Panc1 (cell line): ENCODE measurements around the gene MAP7. TPM values are rescaled to one million over a fixed set of nuclear protein-coding genes. Genes with fewer than 3 reads are reported as not detected.
"Not testable (repeated sequence)": the region's sequence is repeated elsewhere in the genome, so short reads cannot be mapped to it uniquely, and the experiment has no call there.

Source experiments
- ATAC-seq: fragments of 200-7000 bp; cut with Tn5 transposase; 2 replicates; pipeline ENCODE4 v1.9.1; 2020; ENCODE audit warnings: mild to moderate bottlenecking, moderate library complexity
- BruUV-seq: library from RNA; stranded (reverse); fragments of 400-500 nt; replicated peaks from 2 replicates; lab custom pipeline; 2021; lab: Mats Ljungman, UMichigan
- CTCF ChIA-PET: fragments of 300-600 bp; sonication (Branson Sonifier 250); formaldehyde crosslinking; loops from one replicate; lab custom pipeline; 2022; ENCODE audit warnings: antibody characterized with exemption; lab: Charles Lee
- POLR2A ChIA-PET: fragments of 300-600 bp; sonication (Branson Sonifier 250); formaldehyde crosslinking; loops from one replicate; lab custom pipeline; 2022; ENCODE audit warnings: antibody characterized with exemption; lab: Charles Lee
- DNase-seq: peaks from one replicate; pipeline ENCODE4 v3.0.0-alpha.2; 2010; ENCODE audit warnings: low read depth, low spot score
- H3K27ac ChIP-seq: 2 replicates; pipeline ENCODE4 v1.5.1; 2011; ENCODE audit warnings: mild to moderate bottlenecking, low read length, inconsistent platforms
- H3K27me3 ChIP-seq: fragments of 200-500 bp; sonication (Bioruptor generic); 2 replicates; pipeline ENCODE4 v1.6.0; 2014; ENCODE audit warnings: low read length, inconsistent platforms; ENCODE audit not compliant: control insufficient read depth, insufficient read depth
- H3K36me3 ChIP-seq: fragments of 200-500 bp; sonication (Bioruptor generic); 2 replicates; pipeline ENCODE4 v1.5.1; 2014; ENCODE audit warnings: inconsistent platforms, mild to moderate bottlenecking, low read length, moderate library complexity; ENCODE audit not compliant: control insufficient read depth, insufficient read depth
- H3K4me1 ChIP-seq: 2 replicates; pipeline ENCODE4 v1.5.1; 2011; ENCODE audit warnings: inconsistent platforms, mild to moderate bottlenecking, low read length, moderate library complexity; ENCODE audit not compliant: control insufficient read depth, insufficient read depth
- H3K4me3 ChIP-seq, 2 experiments: 2 replicates each; pipeline ENCODE4 v1.5.1; 2011 to 2012; ENCODE audit warnings: low read depth in 2 of 2, low read length in 2 of 2, mild to moderate bottlenecking in 2 of 2, inconsistent platforms in 1 of 2, moderate library complexity in 1 of 2
- H3K9me3 ChIP-seq: fragments of 200-500 bp; sonication (Bioruptor generic); 2 replicates; pipeline ENCODE4 v1.5.1; 2014; ENCODE audit warnings: low read depth, mild to moderate bottlenecking, inconsistent platforms, low read length, moderate library complexity; ENCODE audit not compliant: control insufficient read depth, insufficient read depth
- CTCF ChIP-seq: fragments of 450-650 bp; IDR thresholded peaks from 2 replicates; pipeline ENCODE4 v1.5.1; 2017; ENCODE audit warnings: mild to moderate bottlenecking
- POLR2AphosphoS5 ChIP-seq: IDR thresholded peaks from 2 replicates; pipeline ENCODE4 v1.6.1; 2012; ENCODE audit warnings: mild to moderate bottlenecking, low read depth, low read length, moderate library complexity
- SIN3A ChIP-seq: IDR thresholded peaks from 2 replicates; pipeline ENCODE4 v1.6.1; 2012; ENCODE audit warnings: low read depth, mild to moderate bottlenecking, low read length, moderate library complexity, borderline replicate concordance; ENCODE audit not compliant: insufficient read depth
- TCF7L2 ChIP-seq: IDR thresholded peaks from 2 replicates; pipeline ENCODE4 v1.6.1; 2011; ENCODE audit warnings: mild to moderate bottlenecking, low read depth, low read length, inconsistent platforms
- in situ Hi-C: cut with HindIII; loops from 2 replicates; pipeline ENCODE4 v1.10.0; 2016; ENCODE audit warnings: low sequenced_read_pairs, low pct_unique_long_range_greater_than_20kb
- intact Hi-C: fragments of 100-400 bp; cut with micrococcal nuclease; formaldehyde crosslinking; loops from one replicate; pipeline ENCODE4 v1.10.0; 2022; ENCODE audit not compliant: unreplicated experiment
- total RNA-seq: library from RNA; stranded (reverse); gene quantifications from one replicate; pipeline ENCODE4 v1.2.1, GENCODE V29; 2021; ENCODE audit not compliant: unreplicated experiment
- TF ChIP-seq, protein P1 (sequence below), 2 experiments: IDR thresholded peaks; 2 replicates each; pipeline ENCODE4 v1.6.1; 2011 to 2012; ENCODE audit warnings: low read depth in 2 of 2, control low read depth in 1 of 2, low read length in 1 of 2, mild to moderate bottlenecking in 1 of 2, moderate library complexity in 1 of 2; ENCODE audit not compliant: insufficient read depth in 1 of 2

Gene MAP7
- total RNA-seq, 1 experiment from 2014 or later: 1.8 TPM

GRCh38 chr6:136435101-136435500 is 115.1 kb downstream of the MAP7 start:
- no peaks in the 10 kb centered on the region for H3K36me3 ChIP-seq
- DNase-seq: no peak
- TF ChIP-seq CTCF (no peak), TCF7L2 (no peak), POLR2AphosphoS5 (no peak), SIN3A (no peak)
- TF ChIP-seq, protein P1, sequence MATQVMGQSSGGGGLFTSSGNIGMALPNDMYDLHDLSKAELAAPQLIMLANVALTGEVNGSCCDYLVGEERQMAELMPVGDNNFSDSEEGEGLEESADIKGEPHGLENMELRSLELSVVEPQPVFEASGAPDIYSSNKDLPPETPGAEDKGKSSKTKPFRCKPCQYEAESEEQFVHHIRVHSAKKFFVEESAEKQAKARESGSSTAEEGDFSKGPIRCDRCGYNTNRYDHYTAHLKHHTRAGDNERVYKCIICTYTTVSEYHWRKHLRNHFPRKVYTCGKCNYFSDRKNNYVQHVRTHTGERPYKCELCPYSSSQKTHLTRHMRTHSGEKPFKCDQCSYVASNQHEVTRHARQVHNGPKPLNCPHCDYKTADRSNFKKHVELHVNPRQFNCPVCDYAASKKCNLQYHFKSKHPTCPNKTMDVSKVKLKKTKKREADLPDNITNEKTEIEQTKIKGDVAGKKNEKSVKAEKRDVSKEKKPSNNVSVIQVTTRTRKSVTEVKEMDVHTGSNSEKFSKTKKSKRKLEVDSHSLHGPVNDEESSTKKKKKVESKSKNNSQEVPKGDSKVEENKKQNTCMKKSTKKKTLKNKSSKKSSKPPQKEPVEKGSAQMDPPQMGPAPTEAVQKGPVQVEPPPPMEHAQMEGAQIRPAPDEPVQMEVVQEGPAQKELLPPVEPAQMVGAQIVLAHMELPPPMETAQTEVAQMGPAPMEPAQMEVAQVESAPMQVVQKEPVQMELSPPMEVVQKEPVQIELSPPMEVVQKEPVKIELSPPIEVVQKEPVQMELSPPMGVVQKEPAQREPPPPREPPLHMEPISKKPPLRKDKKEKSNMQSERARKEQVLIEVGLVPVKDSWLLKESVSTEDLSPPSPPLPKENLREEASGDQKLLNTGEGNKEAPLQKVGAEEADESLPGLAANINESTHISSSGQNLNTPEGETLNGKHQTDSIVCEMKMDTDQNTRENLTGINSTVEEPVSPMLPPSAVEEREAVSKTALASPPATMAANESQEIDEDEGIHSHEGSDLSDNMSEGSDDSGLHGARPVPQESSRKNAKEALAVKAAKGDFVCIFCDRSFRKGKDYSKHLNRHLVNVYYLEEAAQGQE (IDR thresholded peaks at IDR 0.05; ENCODE audit: insufficient read depth in 1 of 2, low read depth in 2 of 2, low read length in 1 of 2): no peak

GRCh38 chr6:136431306-136431705 is 118.9 kb downstream of the MAP7 start:
- H3K27me3 ChIP-seq, ATAC-seq, intact Hi-C loops, POLR2A ChIA-PET, DNase-seq, CTCF ChIA-PET, H3K4me3 ChIP-seq, in situ Hi-C loops, BruUV-seq, H3K36me3 ChIP-seq, H3K4me1 ChIP-seq, H3K27ac ChIP-seq, H3K9me3 ChIP-seq: not testable (repeated sequence)

More at GRCh38 chr6:136435101-136435500, 115.1 kb downstream of the MAP7 start:
- BruUV-seq: no TSS peak
- ATAC-seq: no peak
- Histone ChIP-seq H3K27ac (no peak overlapping the region), H3K4me1 (no peaks in the 10 kb centered on the region), H3K4me3 (no peak overlapping the region), H3K9me3 (no peaks in the 10 kb centered on the region), H3K27me3 (0 out of 2 replicates have a peak, but pooled peaks cover under 1% of the 10 kb centered on the region)
- intact Hi-C loops (no loop called here), in situ Hi-C loops (no loop called here)
- ChIA-PET POLR2A (no interaction called here), CTCF (interaction anchor here (0.6 kb wide), 1 partner anchor 1673 kb away, joined by 4 read pairs; no protein-coding TSS in a partner anchor)

DNA sequence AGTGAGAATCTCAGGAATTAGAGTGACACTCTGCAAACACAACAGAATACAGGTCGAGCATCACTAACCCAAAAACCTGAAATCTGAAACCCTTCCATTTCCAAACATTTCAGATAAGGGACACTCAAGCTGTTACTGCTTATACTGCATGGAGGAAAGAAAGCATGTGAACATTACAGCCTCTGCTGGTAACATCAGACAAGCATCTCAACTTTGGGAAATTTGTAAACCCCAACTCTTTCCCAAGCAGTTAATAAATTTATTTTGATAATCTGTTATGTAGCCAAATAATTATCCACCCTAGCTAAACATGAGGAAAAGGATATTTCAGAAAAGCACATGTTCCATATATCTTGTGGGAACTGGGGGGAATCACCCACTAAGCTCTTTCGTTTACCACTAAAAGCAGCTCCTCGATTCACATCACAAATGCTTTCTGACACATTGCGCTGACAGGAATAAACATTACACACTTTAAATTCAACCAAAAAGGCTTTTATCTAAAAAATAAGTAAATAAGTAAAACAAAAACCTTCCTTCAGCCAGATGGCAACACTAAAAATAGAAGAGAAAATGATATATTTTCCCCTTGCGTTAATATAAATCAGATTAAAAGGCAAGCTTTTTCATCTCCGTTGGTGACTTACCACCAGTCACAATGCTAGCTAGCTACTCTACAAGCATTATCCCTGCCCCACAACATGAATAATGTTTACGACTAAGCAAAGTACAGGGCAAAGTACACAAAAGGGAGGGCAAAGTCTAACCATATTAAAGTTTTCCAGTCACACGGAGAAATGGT is 120.8 kb downstream of the MAP7 start:
- POLR2A ChIA-PET: no interaction called here
- H3K36me3 ChIP-seq: no peaks in the 10 kb centered on the region
- TF ChIP-seq POLR2AphosphoS5 (no peak), CTCF (no peak), TCF7L2 (no peak), SIN3A (no peak)
- TF ChIP-seq, protein P1 (IDR thresholded peaks at IDR 0.05; ENCODE audit: insufficient read depth in 1 of 2, low read depth in 2 of 2, low read length in 1 of 2): no peak
- no peak overlapping the region for H3K4me3 ChIP-seq
- no peaks in the 10 kb centered on the region for H3K4me1 ChIP-seq
- no peak for ATAC-seq
- no TSS peak for BruUV-seq
- 0 out of 2 replicates have a peak, but pooled peaks cover 2% of the 10 kb centered on the region for H3K27me3 ChIP-seq
- CTCF ChIA-PET: interaction anchor here (0.6 kb wide), 1 partner anchor 125 kb away, joined by 3 read pairs; no protein-coding TSS in a partner anchor
- no peak for DNase-seq
- in situ Hi-C loops (no loop called here), intact Hi-C loops (no loop called here)
- no peak overlapping the region for H3K27ac ChIP-seq
- no peaks in the 10 kb centered on the region for H3K9me3 ChIP-seq
